Endothelial cell of hepatic sinusoid (primary cell): ENCODE results near the gene SH3RF2.
"Not testable (repeated sequence)": the region's sequence is repeated elsewhere in the genome, so short reads cannot be mapped to it uniquely, and the experiment has no call there.

Source experiments
- in situ Hi-C: cut with HindIII; loops from 2 replicates; pipeline ENCODE4 v1.10.0; 2017; ENCODE audit warnings: low sequenced_read_pairs

SH3RF2 gene, protein sequence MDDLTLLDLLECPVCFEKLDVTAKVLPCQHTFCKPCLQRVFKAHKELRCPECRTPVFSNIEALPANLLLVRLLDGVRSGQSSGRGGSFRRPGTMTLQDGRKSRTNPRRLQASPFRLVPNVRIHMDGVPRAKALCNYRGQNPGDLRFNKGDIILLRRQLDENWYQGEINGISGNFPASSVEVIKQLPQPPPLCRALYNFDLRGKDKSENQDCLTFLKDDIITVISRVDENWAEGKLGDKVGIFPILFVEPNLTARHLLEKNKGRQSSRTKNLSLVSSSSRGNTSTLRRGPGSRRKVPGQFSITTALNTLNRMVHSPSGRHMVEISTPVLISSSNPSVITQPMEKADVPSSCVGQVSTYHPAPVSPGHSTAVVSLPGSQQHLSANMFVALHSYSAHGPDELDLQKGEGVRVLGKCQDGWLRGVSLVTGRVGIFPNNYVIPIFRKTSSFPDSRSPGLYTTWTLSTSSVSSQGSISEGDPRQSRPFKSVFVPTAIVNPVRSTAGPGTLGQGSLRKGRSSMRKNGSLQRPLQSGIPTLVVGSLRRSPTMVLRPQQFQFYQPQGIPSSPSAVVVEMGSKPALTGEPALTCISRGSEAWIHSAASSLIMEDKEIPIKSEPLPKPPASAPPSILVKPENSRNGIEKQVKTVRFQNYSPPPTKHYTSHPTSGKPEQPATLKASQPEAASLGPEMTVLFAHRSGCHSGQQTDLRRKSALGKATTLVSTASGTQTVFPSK

DNA sequence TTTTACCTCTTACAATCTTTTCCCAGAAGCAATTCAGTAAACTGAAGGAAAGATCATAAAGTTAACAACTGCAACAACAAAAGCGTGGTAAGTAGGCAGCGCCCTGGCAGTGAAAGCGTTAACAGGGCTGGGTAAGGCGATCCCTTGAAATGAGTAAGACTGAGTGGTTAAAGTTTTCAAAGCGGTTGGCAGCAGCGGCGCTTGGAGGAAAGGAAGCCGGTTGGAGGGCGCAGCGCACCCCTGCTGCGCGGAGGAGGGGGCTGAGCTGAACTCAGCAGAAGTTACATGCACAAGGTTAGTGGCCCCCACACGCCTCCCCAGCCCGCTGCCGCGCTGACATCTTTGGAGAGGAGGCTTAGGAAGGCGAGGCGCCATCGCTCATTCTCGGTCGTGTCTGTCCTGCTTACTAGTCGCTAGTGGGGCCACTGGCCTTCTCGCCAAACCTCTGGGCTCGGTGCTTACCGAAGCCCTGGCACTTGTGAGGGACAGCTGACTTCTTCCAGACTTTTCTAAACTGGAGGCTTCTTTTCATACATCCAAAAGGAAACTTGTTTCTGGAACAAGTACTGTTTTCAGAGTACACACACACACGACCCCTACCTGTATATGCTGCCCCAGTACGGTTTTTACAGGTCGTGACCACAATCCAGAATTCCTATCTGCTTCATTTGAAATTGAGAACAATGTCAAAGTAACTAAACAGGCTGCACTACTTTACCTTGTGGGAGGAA is at the start of gene SH3RF2:
Gene SH3RF2, plus strand, starts transcription at position 178 of the 731 bp plus-strand sequence. CDS start 1,351 bp downstream, outside the sequence.
- in situ Hi-C loops = no loop called here

DNA sequence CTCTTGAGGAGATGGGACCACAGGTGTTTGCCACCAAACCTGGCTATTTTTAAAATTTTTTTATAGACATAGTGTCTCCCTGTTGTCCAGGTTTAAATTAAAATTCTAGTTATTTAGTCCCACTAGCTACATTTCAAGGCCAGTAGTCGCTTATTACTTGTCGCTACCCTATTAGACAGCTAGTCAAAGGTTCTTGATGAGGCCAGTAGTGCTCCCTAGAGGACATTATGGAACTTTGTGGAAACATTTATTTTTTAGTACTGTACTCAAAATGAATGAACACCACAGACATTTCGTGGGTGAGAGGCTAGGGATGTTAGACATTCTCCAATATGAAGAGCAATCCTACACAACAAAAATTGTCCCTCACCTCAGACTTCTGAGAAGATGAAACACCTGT is 49.2 kb upstream of the SH3RF2 start:
- in situ Hi-C loops = no loop called here

DNA sequence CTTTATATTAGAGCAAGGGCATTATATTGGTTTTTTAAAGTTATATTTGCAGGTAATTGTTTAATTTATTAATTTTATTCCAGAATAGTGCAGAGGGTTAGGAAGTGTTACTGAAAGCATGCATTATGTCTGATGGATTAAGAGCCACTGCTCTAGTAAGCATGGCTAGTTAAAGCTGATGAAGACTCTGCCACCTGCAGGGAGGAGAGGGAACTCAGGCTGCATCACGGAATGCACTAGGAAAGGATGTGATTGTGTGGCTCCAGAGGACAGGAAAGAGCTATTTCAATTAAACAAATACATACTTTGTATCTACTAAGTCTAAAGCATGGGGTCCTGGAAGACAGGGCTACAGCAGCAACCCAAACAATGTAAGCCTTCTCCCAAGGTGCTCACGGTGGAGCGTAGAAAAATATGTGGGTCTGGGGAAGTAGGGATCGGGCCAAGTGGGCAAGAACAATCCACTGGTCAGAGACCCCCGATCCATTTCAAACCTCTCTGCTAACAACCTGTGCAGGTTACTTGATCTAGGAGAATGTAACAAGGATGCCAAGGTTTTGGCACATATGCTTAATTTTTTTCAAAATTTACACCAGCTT is 48.3 kb upstream of the SH3RF2 start:
- in situ Hi-C loops = no loop called here

DNA sequence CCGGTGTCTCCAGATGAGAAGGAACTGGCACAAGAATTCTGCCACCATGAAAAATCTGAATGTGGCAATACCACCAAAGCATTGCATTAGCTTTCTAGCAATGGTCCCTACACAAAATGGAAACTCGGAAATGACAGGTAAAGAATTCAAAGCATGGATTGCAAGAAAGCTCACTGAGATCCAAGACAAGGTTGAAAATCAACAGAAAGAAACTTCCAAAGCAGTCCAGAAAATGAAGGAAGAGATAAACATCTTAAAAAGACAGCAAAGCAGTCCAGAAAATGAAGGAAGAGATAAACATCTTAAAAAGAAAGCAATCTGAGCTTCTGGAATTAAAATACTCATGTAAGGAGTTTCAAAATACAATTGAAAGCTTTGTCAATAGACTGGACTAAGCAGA is 46.8 kb upstream of the SH3RF2 start:
- in situ Hi-C loops = no loop called here

DNA sequence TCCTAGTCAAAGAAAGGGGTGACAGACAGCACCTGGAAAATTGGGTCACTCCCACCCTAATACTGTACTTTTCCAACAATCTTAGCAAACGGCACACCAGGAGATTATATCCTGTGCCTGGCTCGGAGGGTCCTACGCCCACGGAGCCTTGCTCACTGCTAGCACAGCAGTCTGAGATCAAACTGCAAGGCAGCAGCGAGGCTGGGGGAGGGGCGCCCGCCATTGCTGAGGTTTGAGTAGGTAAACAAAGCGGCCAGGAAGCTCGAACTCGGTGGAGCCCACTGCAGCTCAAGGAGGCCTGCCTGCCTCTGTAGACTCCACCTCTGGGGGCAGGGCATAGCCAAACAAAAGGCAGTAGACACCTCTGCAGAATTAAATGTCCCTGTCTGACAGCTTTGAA is 45.0 kb upstream of the SH3RF2 start:
- in situ Hi-C loops = not testable (repeated sequence)

DNA sequence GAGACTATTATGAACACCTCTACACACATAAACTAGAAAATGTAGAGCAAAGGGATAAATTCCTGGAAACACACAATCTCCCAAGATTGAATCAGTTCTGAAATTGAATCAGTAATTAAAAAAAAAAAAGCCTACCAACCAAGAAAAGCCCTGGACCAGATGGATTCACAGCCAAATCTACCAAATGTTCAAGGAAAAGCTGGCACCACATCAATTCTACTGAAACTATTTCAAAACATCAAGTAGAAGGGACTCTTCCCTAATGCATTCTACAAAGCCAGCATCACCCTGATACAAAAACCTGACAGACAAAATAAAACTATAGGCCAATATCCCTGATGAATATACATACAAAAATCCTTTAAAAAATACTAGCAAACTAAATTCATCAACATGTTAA is 38.2 kb upstream of the SH3RF2 start:
- in situ Hi-C loops = no loop called here

DNA sequence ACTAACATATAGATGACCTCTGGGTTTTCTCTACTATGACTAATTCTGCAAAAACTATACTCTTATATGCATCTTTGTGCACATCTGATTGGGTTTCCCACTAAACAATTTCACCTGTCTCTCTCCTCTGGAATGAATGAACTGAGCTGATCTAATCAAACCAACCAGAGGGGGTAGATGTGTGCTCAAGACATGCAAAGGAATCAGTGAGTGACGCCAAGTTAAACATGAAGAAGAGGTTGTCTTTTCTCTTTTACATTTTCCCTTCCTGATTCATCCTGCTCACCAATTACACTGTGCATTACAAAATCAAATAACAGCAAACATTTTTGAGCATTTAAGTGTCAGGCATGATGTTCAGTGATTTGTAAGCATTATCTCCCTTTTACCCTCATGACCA is 34.0 kb upstream of the SH3RF2 start:
- in situ Hi-C loops = no loop called here

DNA sequence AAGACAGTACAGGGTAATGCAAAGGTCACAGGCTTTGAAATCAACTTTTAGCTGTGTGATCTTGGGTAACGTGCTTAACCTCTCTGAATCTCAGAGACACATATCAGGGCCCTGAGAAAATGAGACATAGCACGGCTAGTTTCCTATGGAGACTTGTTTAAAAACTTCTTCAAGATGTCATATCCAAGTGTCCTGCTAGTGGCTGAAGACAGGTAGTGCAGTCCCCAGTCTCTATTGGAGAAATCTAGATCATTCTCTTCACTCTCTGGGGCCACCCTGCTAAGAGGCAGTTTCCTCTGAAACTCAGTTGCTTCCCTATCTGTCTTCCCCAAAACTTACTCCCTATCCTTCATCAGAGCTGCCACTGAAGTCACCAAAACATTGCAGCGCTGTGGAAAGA is 33.3 kb upstream of the SH3RF2 start:
- in situ Hi-C loops = no loop called here

DNA sequence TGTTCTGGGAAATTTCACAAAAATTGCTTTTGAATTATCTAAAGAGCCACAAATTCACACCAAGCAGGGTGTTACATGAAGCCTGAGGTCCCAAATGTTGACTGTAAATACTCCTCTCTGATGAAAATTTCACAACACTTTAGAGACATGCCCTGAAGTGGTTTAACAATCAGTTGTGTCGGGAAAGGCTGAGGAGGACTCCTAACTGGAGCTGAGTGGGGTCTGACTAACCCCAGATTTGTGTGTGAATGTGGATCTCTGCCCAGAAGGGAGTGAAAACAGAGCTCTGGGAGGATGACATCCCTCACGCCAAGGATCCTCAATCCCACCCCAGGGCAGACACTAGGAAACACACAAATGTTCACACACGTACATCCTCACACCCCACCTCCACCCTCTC is 32.5 kb upstream of the SH3RF2 start:
- in situ Hi-C loops = no loop called here

DNA sequence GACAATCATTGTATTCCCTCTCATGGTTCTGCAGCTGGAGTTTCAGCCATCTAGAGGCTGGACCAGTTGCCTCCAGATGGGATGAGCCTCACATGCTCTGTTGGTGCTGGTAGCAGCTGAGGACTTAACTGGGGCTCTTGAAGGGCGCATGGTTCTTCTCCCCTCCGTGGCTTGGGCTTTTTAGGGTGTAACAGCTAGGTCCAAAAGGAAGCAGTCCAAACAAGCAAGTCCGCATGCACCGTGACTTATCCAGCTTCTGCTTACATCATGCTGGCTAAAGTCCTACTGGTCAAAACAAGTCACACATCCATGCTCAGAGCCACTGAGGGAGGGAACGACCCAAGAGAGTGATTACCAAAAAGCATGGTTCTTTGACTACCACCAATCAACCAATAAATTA is 31.6 kb upstream of the SH3RF2 start:
- in situ Hi-C loops = no loop called here

DNA sequence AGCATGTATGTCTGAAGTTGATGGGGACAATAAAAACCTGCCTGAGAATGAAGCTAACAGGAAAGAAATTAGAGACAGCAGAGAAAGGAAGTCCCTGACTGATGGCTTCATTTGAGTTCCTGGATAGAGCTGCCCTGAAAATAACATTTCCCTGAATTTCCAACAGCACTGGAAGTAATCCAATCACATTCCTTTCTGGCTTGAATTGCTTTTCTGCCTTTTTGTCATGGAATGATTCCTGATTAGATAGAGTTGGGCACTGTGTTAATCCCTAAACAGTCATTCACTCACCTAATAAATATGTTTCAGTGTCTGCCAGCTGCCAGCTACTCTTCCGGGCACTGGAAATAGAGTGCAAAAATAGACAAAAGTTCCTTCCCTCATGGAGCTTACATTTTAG is 30.0 kb upstream of the SH3RF2 start:
- in situ Hi-C loops = no loop called here

DNA sequence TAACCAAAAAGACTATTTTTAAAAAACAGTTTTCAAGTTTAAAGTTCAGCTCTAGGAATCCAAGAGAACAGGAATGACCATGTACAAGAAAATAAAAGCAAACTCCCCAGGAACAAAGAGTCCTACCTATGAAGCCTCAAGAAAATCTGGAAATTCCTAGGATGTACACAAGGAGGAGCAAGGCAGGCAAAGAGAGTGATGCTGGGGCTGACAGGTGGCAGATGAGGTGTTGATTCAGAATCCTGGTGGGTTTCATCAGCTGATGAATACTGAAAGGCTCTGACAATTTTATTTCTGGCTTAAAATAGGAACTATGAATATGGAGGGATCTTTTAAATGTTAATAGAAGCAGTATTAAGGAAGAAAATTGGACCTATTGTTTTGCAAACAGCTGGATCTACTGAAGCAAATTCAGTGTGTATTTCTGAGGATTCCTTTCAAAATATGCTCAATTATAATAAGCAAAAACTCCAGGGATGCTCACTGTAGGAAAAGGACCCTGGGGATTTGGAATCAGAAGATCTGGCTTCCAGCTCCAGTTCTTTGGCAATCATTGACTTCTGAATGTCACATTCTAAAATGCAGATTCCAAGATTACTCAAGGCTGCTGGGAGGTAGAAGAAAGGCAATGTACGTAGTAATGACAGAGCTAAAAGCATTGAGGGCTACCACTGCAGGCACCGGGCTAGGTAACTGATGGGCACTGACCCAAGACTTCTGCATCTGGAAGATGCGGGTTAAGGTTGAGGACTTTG is 28.0 kb upstream of the SH3RF2 start:
- in situ Hi-C loops = no loop called here

DNA sequence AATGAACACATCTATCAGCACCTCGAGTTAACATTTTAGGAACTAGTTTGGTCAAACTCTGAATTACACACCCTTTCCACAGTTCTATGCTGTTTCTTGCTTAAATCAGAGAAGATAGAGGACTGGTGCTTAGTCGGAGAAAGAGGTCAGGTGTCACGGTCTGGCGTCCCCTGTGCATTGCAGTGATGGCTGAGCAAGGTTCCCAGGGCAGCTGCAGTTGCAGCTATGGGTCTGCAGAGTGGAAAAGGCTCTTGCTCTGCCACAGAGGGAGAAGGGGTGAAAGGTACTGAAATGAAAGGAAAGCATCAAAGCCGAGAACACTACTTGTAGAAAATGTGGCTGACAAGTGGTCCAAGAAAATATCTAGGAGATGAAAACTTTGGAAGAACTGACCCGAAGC is 25.2 kb upstream of the SH3RF2 start:
- in situ Hi-C loops = no loop called here

DNA sequence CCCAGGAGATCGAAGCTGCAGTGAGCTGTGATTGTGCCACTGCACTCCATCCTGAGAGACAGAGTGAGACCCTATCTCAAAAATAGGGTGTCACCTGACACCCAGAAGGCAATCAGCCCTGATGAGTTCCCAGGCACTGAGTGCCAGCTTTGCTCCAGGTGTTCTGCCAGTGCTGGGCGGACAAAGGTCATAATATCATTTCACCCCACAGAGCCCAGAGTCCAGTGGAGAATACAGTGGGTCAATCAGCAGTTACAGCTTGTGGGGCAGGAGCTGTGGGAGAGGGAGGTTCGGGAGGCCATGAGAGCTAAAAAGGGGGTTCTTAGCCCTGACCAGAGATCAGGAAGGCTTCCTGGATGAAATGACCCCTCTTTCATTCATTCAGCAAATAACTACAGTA is 24.4 kb upstream of the SH3RF2 start:
- in situ Hi-C loops = no loop called here

DNA sequence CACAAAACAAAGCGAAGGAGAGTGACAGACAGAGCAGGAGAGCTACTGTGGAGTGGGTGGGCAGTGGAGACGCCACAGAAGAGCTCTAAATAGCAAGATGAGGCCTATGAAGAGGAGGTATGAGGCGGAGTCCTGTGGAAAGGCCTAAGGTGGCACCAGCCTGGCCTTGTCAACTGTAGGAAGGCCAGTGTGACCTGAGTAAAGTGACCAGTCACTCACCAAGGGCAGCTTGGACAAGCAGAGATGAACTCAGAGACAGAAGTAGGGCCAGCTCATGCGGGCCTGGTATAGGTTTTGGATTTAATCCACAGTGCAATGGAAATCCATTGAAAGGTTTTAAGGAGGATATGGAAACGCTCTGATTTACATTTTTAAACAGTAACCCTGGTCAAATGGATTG is 23.8 kb upstream of the SH3RF2 start:
- in situ Hi-C loops = no loop called here

DNA sequence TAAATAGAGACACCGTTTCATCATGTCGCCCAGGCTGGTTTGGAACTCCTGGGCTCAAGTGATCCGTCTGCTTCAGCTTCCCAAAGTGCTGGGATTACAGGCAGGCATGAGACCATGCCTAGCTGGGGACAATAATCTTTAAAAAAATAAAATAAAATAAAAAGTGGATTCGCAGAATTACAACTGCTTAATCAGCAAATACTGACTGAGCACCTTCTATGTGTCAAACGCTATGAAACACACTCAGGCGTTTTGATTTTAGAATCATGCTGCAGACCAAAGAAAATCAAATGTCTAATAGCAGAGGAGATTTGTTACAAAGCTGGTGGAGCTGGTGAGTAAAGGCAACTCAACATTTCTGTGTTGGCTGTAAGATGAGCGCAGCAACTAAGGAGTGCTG is 22.7 kb upstream of the SH3RF2 start:
- in situ Hi-C loops = no loop called here

DNA sequence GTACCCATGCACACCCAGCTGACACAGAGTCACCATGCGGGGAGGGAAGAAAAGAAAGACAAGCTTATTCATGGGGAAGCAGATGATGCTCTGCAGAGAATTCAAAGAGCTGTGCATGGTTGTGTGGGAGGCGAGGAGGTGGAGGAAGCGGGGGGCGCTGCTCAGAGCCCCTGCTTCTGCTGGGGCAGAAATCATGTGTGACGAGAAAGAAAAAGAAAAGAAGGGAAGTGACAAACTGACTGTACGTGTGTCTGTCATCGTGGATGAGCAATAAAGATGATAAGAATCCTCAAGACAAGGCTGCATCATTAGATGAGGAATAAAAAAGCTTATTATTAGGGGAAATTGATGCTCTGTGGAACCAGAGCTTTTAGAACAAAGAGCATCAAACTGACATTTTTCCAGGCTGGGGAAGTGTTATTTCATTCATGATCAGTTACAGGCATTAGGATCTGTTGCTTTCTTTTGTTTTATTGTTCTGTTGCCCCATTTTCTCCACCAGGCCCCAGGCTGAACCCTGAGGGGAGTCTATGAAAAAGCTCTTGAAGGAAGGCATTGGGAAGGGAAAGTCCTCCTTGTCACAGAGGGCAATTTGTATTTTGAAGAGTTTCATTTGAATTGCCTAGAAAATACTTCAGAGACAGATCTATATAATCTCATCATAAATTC is 20.3 kb upstream of the SH3RF2 start:
- in situ Hi-C loops = no loop called here

DNA sequence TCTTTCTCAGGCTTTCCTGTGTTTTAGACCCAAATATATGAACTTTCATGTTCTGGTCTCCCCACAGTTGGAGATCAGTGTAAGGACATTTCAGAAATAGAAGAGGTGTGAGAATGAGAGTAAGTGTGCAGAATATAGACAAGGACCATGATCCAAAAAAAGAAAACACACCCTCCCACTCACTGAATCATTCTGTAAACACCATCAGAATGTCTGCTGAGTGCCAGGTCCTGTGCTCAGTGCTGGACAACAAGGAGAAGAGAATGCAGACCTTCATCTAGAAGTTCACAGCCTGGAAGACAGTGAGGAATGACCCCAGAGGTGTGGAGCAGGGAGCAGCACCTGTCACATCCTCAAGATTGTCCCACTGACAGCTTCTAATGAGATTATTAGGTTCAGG is 19.1 kb upstream of the SH3RF2 start:
- in situ Hi-C loops = no loop called here

DNA sequence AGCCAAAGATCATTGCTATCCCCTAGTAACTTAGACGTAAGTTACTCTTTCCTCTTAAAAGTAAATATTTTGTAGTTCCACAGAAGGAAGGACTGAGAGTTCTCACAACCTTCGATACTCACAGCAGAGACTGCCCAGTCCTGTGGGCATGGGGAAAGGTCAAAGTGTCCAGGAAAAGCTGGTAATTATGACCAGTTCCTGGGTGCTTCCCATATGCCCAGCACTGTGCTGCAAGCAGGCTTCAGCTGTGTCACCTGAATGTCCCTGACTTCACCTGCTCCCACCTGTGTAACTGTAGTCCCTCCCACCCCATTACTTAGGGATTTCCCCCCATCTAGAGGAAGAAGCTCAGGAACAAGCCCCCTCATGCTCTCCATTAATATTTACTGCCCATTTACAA is 18.0 kb upstream of the SH3RF2 start:
- in situ Hi-C loops = no loop called here

DNA sequence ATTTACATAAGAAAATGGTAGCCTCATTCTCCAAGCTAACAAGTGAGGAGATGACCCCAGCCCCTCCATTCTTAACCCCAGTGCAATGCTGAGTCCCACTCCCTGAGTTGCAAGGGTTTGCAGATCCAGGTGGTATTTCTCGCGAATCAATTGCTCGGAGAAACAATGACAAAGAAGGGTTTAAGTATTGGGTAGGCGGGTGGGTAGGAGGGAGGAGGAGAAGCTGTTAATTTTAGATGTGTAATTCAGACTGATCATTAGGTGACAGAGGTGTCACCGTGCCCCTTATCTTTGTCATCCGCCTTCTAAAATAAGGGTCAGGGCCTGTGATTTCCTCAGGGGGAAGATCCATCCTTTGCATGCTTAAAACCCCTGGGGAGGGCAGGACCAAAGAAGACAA is 17.0 kb upstream of the SH3RF2 start:
- in situ Hi-C loops = no loop called here
